ENCODE data around the gene SERPINB1. TPM values are rescaled to one million over a fixed set of nuclear protein-coding genes. Genes with fewer than 3 reads are reported as not detected.

Gene SERPINB1
- total and polyA plus RNA-seq, 4 donors: 58.0 to 242 (median 95.7) TPM

DNA sequence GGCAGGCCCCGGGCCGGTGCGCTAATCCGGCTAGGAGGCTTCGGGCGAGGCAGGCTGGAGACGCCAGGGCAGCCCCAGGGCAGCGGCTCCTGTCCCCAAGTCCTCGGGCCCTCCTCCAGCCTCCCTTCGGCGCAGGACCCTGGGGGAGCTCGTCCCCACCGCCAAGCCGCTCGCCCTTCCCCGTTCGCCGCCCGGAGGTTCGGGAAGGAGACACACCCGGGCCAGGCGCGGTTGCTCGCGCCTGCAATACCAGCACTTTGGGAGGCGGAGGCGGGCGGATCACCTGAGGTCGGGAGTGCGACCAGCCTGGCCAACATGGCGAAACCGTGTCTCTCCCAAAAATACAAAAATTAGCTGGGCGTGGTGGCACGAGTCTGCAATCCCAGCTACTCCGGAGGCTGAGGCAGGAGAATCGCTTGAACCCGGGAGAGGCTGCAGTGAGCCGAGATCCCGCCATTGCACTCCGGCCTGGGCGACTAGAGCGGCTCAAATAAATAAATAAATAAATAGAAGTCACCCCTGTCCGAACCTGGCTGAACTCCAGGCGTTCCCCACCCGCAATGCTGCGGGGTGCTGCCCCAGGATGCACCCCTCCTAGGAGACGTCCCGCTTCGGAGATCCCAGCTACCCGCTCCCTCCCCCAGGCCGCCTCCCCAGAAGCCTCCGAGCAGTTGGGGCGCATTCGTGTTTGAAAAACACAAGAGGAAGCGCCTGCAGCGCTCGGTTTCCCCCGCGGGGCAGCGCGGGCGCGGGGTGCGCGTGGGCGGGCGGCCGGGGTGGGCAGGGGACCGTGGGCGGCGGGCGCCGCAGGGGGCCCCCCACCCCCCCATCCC is 33.9 kb upstream of the SERPINB1 start:
- Histone ChIP-seq H3K9ac (ENCODE audit: insufficient read depth in 1 of 2, low read length in 2 of 2) (peak overlapping the region in 1 of 2 donors; percentile 62), H3K27me3 (ENCODE audit: control insufficient read depth in 3 of 3, insufficient read depth in 3 of 3, low read length in 2 of 3) (peaks cover 0 to 2% (median 0%) of the 10 kb centered on the region in 3 donors), H3K9me3 (ENCODE audit: control insufficient read depth in 4 of 4, insufficient read depth in 3 of 4, low read length in 3 of 4) (no peaks in the 10 kb centered on the region), H3K27ac (ENCODE audit: low read depth in 1 of 2, low read length in 1 of 2) (peak overlapping the region; percentile 75 to 90), H3K4me3 (peak overlapping the region; percentile 29), H3K36me3 (ENCODE audit: control insufficient read depth in 4 of 4, insufficient read depth in 4 of 4, low read length in 4 of 4) (no peaks in the 10 kb centered on the region), H3K4me1 (ENCODE audit: control insufficient read depth in 5 of 5, insufficient read depth in 5 of 5, low read length in 5 of 5) (peaks cover 3 to 19% (median 9%) of the 10 kb centered on the region in 5 donors)
- DNase-seq (peak; percentile 54), ATAC-seq (ENCODE audit: insufficient read depth, low FRiP score) (peak; percentile 36)
- TF ChIP-seq, protein P1, sequence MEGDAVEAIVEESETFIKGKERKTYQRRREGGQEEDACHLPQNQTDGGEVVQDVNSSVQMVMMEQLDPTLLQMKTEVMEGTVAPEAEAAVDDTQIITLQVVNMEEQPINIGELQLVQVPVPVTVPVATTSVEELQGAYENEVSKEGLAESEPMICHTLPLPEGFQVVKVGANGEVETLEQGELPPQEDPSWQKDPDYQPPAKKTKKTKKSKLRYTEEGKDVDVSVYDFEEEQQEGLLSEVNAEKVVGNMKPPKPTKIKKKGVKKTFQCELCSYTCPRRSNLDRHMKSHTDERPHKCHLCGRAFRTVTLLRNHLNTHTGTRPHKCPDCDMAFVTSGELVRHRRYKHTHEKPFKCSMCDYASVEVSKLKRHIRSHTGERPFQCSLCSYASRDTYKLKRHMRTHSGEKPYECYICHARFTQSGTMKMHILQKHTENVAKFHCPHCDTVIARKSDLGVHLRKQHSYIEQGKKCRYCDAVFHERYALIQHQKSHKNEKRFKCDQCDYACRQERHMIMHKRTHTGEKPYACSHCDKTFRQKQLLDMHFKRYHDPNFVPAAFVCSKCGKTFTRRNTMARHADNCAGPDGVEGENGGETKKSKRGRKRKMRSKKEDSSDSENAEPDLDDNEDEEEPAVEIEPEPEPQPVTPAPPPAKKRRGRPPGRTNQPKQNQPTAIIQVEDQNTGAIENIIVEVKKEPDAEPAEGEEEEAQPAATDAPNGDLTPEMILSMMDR (IDR thresholded peaks at IDR 0.05; ENCODE audit: control extremely low read depth, extremely low read depth): no peak
- WGBS, 2 donors: 0 to 1% methylated on average over 66 to 73 of the region's 73 CpGs

DNA sequence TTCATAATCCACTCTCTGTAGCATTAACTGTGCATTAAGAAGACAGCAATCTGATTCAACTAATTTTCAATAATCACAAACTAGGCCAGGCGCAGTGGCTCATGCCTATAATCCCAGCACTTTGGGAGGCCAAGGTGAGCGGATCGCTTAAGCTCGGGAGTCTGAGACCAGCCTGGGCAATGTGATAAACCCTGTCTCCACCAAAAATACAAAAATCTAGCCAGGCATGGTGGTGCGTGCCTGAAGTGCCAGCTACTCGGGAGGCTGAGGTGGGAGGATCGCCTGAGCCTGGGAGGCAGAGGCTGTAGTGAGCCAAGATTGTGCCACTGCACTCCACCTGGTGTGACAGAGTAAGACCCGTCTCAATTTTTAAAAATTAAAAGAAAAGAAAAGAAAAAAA is 32.0 kb upstream of the SERPINB1 start:
- ATAC-seq (ENCODE audit: insufficient read depth, low FRiP score) (no peak), DNase-seq (no peak)
- WGBS, 2 donors: 97 to 98% methylated on average over 8 of the region's 8 CpGs
- Histone ChIP-seq H3K27ac (ENCODE audit: low read depth in 1 of 2, low read length in 1 of 2) (no peak overlapping the region), H3K36me3 (ENCODE audit: control insufficient read depth in 4 of 4, insufficient read depth in 4 of 4, low read length in 4 of 4) (no peaks in the 10 kb centered on the region), H3K4me1 (ENCODE audit: control insufficient read depth in 5 of 5, insufficient read depth in 5 of 5, low read length in 5 of 5) (peaks cover 3 to 19% (median 9%) of the 10 kb centered on the region in 5 donors), H3K27me3 (ENCODE audit: control insufficient read depth in 3 of 3, insufficient read depth in 3 of 3, low read length in 2 of 3) (peaks cover 0 to 2% (median 0%) of the 10 kb centered on the region in 3 donors), H3K9ac (ENCODE audit: insufficient read depth in 1 of 2, low read length in 2 of 2) (no peak overlapping the region), H3K9me3 (ENCODE audit: control insufficient read depth in 4 of 4, insufficient read depth in 3 of 4, low read length in 3 of 4) (no peaks in the 10 kb centered on the region), H3K4me3 (no peak overlapping the region)
- TF ChIP-seq, protein P1 (IDR thresholded peaks at IDR 0.05; ENCODE audit: control extremely low read depth, extremely low read depth): no peak

DNA sequence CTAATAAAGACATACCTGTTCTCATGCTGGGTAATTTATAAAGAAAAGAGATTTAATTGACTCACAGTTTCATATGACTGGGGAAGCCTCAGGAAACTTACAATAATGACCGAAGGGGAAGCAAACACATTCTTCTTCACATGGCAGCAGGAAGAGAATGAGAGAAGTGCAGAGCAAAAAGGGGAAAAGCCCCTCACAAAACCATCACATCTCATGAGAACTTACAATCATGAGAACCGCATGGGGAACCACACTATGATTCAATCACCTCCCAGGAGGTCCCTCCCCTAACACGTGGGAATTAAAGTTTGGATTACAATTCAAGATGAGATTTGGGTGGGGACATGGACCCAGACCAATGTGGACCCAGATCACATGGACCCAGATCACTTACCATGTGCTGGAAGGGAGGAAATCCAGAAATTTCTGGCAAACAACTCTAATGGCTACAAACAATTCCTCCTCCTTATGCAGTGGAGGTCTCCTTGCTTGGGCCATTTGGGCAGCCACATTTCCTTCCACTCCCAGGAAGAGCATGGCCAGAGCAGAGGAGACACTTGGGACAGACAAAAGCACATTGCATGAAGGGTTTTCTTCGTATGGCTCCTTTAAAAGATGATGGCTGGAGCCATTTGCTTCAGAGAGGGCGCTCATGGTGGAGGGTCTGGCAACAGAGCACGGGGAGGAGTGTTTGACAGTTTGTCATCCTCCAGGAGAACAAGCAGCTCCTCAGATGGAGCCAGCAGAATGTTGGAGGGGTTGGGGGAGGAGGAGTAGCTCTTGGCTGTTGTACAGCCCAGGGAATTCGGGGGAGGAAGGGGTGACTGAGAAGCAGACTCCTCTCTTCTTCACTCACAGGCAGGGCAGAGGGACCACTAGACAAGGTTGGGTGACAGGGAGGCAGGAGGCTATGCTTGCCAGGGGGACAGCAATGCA is 31.0 kb upstream of the SERPINB1 start:
- no peaks in the 10 kb centered on the region for H3K36me3 ChIP-seq (ENCODE audit: control insufficient read depth in 4 of 4, insufficient read depth in 4 of 4, low read length in 4 of 4)

More for the DNA sequence above, 31.0 kb upstream of the SERPINB1 start:
- no peaks in the 10 kb centered on the region for H3K9me3 ChIP-seq (ENCODE audit: control insufficient read depth in 4 of 4, insufficient read depth in 3 of 4, low read length in 3 of 4)
- no peak overlapping the region for H3K9ac ChIP-seq (ENCODE audit: insufficient read depth in 1 of 2, low read length in 2 of 2)
- WGBS, 2 donors: 72 to 75% methylated on average over 7 of the region's 7 CpGs
- ATAC-seq (ENCODE audit: insufficient read depth, low FRiP score) (no peak), DNase-seq (peak in 2 of 3 donors; percentile 43 to 54)
- peaks cover 0 to 2% (median 0%) of the 10 kb centered on the region in 3 donors for H3K27me3 ChIP-seq (ENCODE audit: control insufficient read depth in 3 of 3, insufficient read depth in 3 of 3, low read length in 2 of 3)
- H3K4me3 ChIP-seq: no peak overlapping the region
- TF ChIP-seq, protein P1 (IDR thresholded peaks at IDR 0.05; ENCODE audit: control extremely low read depth, extremely low read depth): no peak
- no peak overlapping the region for H3K27ac ChIP-seq (ENCODE audit: low read depth in 1 of 2, low read length in 1 of 2)
- H3K4me1 ChIP-seq (ENCODE audit: control insufficient read depth in 5 of 5, insufficient read depth in 5 of 5, low read length in 5 of 5): peaks cover 3 to 16% (median 9%) of the 10 kb centered on the region in 5 donors

Measured in lung (tissue), 12 donors.